AG04450 (cell line): Measurements from ENCODE around the gene PPM1A. TPM values are rescaled to one million over a fixed set of nuclear protein-coding genes. Genes with fewer than 3 reads are reported as not detected.

Experiments used
- CTCF ChIA-PET: fragments of 300-600, 350-600 bp; formaldehyde crosslinking; extraction: SDS; loops from one replicate; lab custom pipeline; 2022; ENCODE audit warnings: antibody characterized with exemption, inconsistent platforms; lab: Charles Lee
- POLR2A ChIA-PET: fragments of 350-600 bp; formaldehyde crosslinking; extraction: SDS; loops from one replicate; lab custom pipeline; 2021; ENCODE audit warnings: antibody characterized with exemption, inconsistent platforms; lab: Yijun Ruan, JAX
- DNase-seq: peaks from one replicate; pipeline ENCODE4 v3.0.0-alpha.2; 2011; ENCODE audit warnings: low read depth, low spot score
- H3K27ac ChIP-seq: one replicate; pipeline ENCODE4 v1.5.1; 2012; ENCODE audit warnings: low read depth, low read length, control low read depth
- H3K27me3 ChIP-seq: one replicate; pipeline ENCODE4 v1.6.0; 2012; ENCODE audit warnings: low read length; ENCODE audit not compliant: control insufficient read depth, insufficient read depth
- H3K4me3 ChIP-seq: 2 replicates; pipeline ENCODE4 v1.5.1; 2011; ENCODE audit warnings: mild to moderate bottlenecking, low read depth, low read length, control low read depth
- H3K9me3 ChIP-seq: 2 replicates; pipeline ENCODE4 v1.5.1; 2012; ENCODE audit warnings: low read length; ENCODE audit not compliant: control insufficient read depth, insufficient read depth
- polyA plus RNA-seq: library from polyadenylated mRNA; depleted of rRNA; stranded (reverse); fragments of >200 nt; gene quantifications from 2 replicates; pipeline ENCODE4 v1.2.3, GENCODE V29; 2011
- TF ChIP-seq, protein P1 (sequence below): IDR thresholded peaks from 2 replicates; pipeline ENCODE4 v1.5.1; 2011; ENCODE audit warnings: low read depth, low read length, control low read depth, inconsistent platforms

Gene PPM1A
- polyA plus RNA-seq, 1 experiment = 44.1 TPM

DNA sequence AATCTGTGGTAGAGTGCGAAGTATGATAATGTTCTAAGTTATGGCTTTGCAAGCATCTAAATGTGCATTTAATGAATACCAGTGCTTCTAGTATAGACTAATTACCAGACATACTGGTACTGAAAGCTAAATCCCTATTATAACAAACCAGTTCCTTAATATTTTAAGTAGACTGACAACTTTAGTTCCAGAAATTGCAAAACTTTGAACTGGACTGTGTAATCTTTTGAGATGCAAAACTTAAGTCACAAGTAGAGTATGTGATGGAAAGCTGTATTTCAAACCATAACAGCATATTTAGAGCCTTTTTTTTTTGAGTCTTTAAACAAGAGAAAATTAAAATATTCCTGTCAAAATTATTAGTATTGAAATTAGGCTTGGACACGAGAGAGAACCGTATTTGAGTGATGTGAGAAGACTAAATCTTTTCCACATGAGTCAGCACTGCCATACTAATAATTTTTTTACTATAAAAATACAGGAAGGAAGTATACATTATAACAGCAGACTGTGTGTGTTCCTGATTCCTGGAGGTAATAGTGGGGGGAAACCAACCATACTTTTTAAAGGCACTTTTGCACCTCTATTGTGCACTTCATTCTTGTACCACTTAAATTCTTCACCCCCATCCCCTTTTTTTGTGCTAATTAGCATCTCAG lies 45.5 kb downstream of the PPM1A start:
- CTCF ChIA-PET = no interaction called here
- Histone ChIP-seq H3K4me3 (no peak overlapping the region), H3K9me3 (no peaks in the 10 kb centered on the region), H3K27me3 (no peaks in the 10 kb centered on the region), H3K27ac (no peak overlapping the region)
- POLR2A ChIA-PET = no interaction called here
- DNase-seq = no peak
- TF ChIP-seq, protein P1, sequence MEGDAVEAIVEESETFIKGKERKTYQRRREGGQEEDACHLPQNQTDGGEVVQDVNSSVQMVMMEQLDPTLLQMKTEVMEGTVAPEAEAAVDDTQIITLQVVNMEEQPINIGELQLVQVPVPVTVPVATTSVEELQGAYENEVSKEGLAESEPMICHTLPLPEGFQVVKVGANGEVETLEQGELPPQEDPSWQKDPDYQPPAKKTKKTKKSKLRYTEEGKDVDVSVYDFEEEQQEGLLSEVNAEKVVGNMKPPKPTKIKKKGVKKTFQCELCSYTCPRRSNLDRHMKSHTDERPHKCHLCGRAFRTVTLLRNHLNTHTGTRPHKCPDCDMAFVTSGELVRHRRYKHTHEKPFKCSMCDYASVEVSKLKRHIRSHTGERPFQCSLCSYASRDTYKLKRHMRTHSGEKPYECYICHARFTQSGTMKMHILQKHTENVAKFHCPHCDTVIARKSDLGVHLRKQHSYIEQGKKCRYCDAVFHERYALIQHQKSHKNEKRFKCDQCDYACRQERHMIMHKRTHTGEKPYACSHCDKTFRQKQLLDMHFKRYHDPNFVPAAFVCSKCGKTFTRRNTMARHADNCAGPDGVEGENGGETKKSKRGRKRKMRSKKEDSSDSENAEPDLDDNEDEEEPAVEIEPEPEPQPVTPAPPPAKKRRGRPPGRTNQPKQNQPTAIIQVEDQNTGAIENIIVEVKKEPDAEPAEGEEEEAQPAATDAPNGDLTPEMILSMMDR = no peak

DNA sequence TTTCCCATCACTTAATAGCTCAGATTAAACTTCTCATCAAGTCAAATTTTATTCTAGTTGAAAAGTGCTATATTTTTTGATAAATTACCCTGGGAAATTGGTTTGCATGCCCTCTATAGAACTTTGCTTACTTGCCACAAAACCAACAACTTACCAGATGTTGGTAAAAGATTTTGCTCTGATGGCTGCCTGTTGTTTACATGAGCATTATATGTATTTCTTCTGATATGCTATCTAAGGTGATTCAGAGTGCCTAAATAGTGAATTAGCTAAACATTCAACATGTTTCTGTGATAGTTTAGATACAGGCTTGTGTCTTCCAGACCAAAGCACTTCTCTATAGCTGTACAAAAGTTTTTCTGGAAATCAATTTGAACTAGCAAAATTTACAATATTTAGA lies 51.0 kb downstream of the PPM1A start:
- POLR2A ChIA-PET = no interaction called here
- CTCF ChIA-PET = interaction anchor here (0.9 to 3.3 kb wide), 4 partner anchors 34 to 335 kb away, joined by 3 to 19 read pairs (median 5); no protein-coding TSS in a partner anchor
- no peak overlapping the region for H3K27ac ChIP-seq

DNA sequence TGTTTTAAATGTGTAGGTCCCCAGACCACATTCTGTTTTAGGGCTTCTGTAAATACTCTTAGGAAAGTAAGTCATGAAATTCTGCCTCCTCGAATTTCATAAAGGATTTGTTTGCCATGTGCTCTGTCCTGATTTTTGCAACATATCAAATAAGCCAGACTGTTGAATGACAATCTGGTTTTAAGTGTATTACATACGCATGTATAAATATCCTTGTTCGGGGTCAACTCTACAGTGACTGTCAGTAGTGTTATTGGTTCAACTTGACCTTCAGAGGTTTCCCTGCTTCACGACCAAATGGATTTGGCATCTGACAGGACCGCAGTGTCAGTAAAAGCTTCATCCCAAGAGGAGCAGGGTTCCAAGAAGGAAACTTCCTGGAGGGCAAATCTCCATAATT lies 52.7 kb downstream of the PPM1A start:
- POLR2A ChIA-PET = no interaction called here

More for the DNA sequence above, 51.0 kb downstream of the PPM1A start:
- Histone ChIP-seq H3K4me3 (no peak overlapping the region), H3K27me3 (no peaks in the 10 kb centered on the region), H3K9me3 (no peaks in the 10 kb centered on the region)
- TF ChIP-seq, protein P1 = no peak
- DNase-seq = no peak

DNA sequence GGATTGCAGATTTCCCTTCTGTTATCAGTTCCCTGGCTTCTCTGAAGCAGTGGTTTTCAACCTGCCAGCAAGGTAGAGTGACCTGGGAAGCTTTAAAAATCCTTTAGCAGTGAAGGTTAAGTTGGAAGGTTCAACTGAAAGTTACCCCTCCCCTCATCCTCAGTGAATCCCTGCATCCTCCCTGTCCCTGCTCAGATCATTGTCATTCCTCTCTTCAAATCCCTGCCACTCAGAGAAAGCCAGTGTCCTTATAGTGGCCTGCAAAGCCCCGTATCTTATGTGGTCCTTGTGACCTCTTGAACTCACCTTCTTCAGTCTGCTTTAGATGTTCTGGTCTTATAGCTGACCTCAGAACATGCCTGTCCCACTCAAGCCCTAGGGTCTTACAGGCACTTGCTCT lies 53.6 kb downstream of the PPM1A start:
- Histone ChIP-seq H3K27ac (no peak overlapping the region), H3K4me3 (no peak overlapping the region), H3K9me3 (no peaks in the 10 kb centered on the region), H3K27me3 (no peaks in the 10 kb centered on the region)
- TF ChIP-seq, protein P1 = no peak
- ChIA-PET CTCF (interaction anchor here (0.7 kb wide), 1 partner anchor 29 kb away, joined by 3 read pairs; no protein-coding TSS in a partner anchor), POLR2A (no interaction called here)
- no peak for DNase-seq

More for the DNA sequence above, 52.7 kb downstream of the PPM1A start:
- no peak overlapping the region for H3K4me3 ChIP-seq
- no peaks in the 10 kb centered on the region for H3K27me3 ChIP-seq
- CTCF ChIA-PET = interaction anchor here (3.3 kb wide), 1 partner anchor 48 kb away, joined by 19 read pairs; no protein-coding TSS in a partner anchor
- H3K27ac ChIP-seq = no peak overlapping the region
- DNase-seq = no peak
- TF ChIP-seq, protein P1 = no peak
- H3K9me3 ChIP-seq = no peaks in the 10 kb centered on the region

DNA sequence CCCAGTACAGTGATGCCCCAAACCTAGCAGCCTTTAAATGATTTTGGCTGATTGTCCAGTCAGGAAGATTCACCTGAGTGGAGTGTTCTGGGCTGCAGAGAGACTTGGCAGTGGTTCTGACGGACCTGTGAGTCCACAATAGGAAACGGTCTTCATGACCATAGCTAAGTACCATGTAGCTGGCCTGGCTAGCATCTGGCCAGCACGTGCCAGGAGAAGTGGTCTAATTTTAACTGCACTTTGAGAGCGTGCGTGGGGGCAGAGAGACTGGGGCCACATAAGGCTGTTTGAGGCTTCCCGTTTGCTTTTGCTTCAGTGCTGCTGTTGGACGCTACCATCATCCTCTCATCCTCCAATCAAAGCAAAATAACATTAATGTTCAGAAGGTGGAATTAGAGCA lies 54.7 kb downstream of the PPM1A start:
- no peaks in the 10 kb centered on the region for H3K9me3 ChIP-seq
- ChIA-PET POLR2A (no interaction called here), CTCF (interaction anchor here (0.6 kb wide), 1 partner anchor 950 kb away, joined by 5 read pairs; no protein-coding TSS in a partner anchor)
- no peaks in the 10 kb centered on the region for H3K27me3 ChIP-seq
- TF ChIP-seq, protein P1 = no peak
- no peak for DNase-seq
- H3K4me3 ChIP-seq = no peak overlapping the region
- no peak overlapping the region for H3K27ac ChIP-seq
